HG03354 (cell line): ENCODE data around the gene SLC25A22.

Source experiments
- ATAC-seq: cut with Tn5 transposase; IDR thresholded peaks from one replicate; pipeline ENCODE4 v1.9.1; 2021; ENCODE audit warnings: mild to moderate bottlenecking; ENCODE audit not compliant: unreplicated experiment, poor library complexity, severe bottlenecking

SLC25A22 gene

GRCh38 chr11:834371-835316 is 36.6 kb upstream of the SLC25A22 start:
- no peak for ATAC-seq

- no peak for ATAC-seq
Measured at GRCh38 chr11:833849-834311, 35.8 kb upstream of the SLC25A22 start.

- no peak for ATAC-seq
Measured at GRCh38 chr11:833114-833791, 35.2 kb upstream of the SLC25A22 start.

DNA sequence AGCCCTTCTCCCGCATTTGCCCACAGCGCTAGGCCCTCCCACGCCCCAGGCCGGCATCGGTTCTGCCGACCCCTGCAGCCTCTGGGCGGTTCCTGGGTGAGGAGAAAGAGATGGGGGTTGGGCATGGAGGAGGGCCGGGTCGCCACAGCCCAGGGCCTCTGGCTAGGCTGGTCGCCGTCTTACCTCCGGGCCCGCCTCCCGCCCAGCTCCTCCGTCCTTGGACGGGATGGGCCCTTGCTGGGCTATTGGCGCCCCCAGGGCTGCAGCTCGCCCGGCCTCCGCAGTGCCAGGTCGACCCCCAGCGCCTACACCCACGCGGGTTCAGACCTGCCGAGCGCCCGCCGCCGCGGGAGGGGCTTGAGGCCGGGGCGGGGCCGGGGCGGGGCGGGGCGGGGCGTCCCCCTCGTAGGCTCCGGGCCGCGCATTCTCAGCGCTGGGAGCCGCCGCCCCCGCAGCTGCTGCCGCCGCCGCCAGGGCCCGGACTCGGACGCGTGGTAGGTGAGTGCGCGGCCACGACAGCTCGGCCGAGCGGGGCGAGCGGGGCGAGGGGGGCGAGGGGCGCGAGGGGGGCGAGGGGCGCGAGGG is 34.5 kb upstream of the SLC25A22 start, which contains the start of gene CD151:
Gene CD151, plus strand, starts transcription at position 424 of the 585 bp plus-strand sequence. CDS start 3,118 bp downstream, outside the sequence.
- ATAC-seq, result peak; percentile 40

GRCh38 chr11:831961-832528 is 34.0 kb upstream of the SLC25A22 start:
- ATAC-seq, result no peak

DNA sequence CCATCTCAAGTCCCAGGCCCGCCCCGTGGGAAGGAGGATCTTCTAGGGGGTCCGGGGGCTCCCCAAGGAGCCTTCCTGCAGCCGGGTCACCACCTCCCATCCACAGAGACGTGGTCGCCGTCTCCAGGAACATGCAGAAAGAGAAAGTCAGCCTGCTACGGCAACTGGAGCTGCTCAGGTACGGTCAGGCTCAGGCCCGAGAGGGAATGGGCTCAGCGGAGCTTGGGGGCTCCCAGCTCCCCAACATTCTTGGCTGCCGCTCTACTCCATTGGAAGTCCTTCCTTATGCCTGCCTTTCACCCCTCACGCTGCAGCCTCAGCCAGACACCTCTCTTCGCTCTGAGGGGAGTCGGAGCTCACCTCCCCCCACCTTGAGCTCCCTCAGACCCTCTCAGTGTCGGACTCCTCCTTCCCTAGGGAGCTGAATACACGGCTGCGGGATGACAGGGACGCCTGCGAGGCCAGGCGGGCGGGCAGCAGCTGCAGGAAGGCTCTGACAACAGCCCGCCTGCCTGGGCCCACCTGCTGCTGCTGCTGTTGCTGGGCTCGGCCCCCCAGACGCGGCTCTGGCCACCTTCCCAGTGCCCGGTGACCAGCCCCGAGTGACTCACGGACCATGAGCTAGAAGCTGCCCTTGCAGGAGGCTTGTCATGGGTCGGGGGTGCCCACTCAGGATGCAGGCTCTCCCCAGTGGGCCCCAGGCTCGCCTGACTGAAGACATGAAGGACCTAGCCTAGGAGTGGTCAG is 33.2 kb upstream of the SLC25A22 start:
- ATAC-seq, result no peak

GRCh38 chr11:830295-831117 is 32.4 kb upstream of the SLC25A22 start:
- ATAC-seq, result no peak

- no peak for ATAC-seq
Measured at GRCh38 chr11:829847-830294, 31.8 kb upstream of the SLC25A22 start.

DNA sequence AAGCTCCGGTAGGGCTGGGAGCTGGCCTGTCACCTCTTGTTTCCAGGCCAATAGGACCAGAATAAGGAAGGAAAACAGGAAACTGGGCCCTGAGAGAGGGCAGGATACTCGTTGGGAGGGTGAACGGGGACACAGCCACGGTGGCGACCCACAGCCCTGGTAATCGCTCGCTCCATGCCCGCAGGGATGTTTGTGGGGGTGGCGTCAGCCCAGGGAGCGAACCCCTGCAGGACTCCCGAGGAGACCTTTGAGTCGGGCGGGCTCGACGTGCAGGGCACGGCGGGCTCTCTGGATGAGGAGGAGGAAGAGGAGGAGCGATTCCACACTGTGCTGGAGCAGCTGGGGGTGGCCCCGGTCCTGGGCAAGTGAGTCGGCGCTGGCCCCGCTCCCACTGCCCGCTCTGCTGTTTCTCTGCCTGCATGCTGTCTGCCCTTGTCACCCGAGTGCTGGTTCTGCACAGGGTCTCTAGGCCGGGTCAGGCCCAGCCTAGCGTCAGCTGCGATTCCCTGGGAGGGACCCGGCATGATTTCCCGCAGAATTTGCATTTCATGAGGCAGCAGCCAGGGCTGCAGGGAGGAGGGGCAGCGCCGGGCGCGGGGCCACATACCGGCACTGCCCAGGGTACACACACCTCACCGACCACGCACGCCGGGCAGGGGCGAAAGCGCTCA is 31.2 kb upstream of the SLC25A22 start:
- no peak for ATAC-seq

- ATAC-seq, result no peak
Measured at GRCh38 chr11:828506-829175, 30.6 kb upstream of the SLC25A22 start.

- ATAC-seq, result no peak
Measured at GRCh38 chr11:827897-828192, 29.8 kb upstream of the SLC25A22 start, which contains the start of gene CRACR2B. TSS of gene CRACR2B (plus strand) at chr11:827919. CDS start at chr11:828608, 689 bp downstream.

DNA sequence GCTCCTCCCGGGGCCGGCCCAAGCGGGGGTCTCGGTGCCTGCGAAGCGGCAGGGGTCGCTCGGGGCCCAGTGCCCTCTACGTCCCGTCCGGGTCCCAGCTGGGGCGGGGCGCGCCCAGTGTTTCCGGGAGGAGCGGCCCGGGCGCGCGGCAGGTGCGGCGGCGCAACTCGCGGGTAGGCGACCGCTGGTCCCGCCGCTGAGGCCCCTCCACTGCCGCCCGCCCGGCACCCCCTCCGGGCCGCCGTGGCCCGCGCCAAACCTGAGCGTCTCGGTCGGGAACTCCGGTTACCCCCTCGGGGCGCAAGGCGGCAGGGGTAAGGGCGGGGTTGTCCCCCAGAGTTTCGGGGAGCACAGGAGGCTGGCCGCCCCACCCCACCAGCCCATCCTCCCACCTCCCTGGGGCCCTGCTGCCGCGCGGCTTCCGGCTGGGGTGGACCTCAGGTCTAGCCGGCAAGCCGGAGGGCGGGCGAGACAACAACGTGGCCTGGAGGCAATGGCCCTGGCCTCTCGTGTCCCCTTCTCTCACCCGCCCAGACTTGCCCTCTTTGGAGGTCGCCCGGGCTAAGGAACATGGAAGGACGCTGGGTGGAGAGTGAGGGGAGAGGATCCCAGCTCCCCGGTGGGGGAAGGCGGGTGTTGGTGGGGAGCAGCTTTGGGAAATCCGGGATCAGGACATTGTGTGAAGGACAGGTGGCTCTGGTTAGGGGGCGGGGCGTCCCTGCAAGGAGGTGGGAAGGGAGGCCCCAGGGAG is 29.2 kb upstream of the SLC25A22 start:
- no peak for ATAC-seq

DNA sequence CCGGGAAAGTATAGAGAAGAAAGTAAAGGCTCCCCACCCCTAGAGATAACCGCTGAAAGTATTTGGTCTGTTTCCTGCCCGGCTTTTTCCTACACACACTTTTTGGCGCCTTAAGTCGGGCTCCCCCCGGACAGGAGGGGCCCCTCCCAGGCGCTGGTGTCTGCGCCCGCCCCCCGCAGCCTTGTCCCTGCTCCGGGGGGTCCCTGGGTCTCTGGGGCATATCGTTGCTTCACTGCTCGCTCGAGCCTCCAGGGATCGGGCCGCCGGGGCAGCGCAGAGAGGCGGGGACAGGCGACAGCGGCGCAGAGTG is 28.7 kb upstream of the SLC25A22 start:
- no peak for ATAC-seq

DNA sequence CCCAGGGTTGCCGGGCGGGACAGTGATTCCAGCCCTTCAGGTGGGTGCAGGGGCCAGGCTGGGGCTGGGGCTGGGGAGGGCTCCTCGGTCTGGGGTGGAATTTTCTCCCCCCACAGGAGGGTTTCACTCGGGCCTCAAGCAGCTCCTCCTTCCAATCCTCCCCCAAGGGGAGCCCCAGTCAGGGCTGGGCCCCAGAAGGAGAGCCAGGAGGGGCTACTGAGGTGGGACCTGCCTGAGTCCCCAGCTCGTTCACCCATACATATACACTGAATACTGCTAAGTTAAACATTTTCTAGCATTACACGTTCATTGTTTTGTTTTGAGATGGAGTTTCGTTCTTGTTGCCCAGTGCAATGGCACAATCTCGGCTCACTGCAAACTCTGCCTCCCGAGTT is 28.1 kb upstream of the SLC25A22 start:
- no peak for ATAC-seq

DNA sequence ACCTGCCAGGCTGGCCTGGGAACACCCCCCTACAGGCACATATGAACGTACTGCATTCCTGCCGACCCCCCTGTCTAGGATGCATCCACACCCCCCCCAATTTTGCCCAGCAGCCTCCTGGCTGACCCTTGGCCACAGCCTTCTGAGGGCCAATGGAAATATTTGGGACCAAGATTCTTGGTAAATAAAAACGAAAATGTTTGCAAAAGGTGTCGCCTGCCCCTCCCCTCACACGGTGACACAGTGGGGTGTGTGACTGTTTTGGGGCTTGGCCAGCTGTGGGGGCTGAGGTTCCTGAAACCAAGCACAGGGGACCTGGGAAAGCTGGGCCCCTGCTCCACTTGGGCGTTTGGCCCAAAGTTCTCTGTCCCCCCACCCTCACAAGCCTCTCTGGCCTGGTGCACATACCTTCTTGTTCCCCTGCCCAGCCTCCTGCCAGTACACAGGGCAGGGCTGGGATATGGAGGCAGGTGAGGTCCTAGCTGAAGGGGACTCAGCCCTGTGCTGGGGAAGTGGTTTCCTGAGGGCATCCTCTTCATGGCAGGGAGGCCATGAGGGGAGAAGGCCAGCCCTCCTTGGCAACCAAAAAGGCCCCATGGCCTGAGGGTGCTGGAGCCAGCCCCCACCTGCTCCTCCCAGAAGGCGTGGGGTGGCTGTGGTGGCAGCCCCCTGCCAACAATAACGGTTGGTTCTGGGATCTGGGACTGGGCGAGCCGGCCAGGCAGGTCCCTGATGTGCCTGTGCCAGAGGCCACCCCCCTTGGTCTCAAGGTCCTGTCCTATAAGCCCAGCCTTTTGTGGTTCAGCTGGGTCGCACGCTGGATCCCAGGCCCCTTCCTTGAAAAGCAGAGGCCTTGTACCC is 27.5 kb upstream of the SLC25A22 start:
- ATAC-seq, result no peak

- ATAC-seq, result no peak
Measured at GRCh38 chr11:824942-825341, 26.9 kb upstream of the SLC25A22 start.
